Right renal pelvis (tissue), 4 donors: ENCODE data around the gene DHX8. TPM values are rescaled to one million over a fixed set of nuclear protein-coding genes. Genes with fewer than 3 reads are reported as not detected.

Experiments
- DNase-seq, 4 donors: peaks; one replicate each; pipeline ENCODE4 v3.0.0-alpha.2; 2013; ENCODE audit warnings: low read depth in 4 of 4, low spot score in 3 of 4, missing footprints in 1 of 4
- polyA plus RNA-seq, 4 donors: library from polyadenylated mRNA; unstranded; fragments of 120-200 nt; gene quantifications; one replicate each; pipeline ENCODE4 v1.2.1, GENCODE V29; 2013; ENCODE audit not compliant: insufficient read length in 4 of 4

DHX8 gene
- polyA plus RNA-seq, 4 donors, result 39.7 to 47.2 (median 44.6) TPM

DNA sequence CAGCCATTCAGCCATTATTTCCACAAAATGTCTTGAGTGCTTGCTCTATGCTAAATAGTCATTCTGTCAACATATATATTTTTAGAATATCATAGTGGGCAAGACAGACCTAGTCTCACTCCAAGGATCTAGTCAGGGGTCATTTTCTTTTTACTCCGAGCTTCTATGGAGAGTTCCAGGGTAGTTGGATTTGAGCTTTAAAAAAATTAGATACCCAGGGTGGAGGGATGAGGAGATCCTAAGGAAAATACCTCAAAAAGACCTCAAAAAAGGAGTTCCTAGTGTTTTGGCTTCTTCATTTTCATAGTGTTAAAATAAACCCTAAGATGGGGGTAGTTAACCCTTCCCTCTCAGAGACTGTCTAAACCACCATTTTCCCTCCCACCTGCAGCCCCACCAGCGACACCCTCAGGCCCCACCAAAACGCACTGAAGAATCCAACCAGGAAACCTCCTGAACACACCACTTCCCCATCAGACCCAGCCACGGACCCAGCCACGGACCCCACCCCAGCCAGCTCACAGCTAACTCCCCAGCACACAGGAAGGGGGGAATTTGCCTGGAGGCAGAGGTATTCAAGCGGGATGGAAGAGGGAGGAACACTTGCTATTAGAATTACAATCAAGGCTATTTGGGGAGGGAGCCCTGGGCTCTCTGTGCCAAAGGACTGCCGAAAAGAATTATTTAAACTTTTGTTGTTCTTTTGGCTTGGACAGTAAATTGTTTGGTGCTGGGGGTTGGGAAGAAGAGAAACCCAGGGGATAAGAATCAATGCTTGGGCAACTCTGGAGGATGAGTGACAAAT, 60.2 kb downstream of the DHX8 start:
- DNase-seq, result no peak

GRCh38 chr17:43545383-43545632, 61.5 kb downstream of the DHX8 start:
- no peak for DNase-seq

DNA sequence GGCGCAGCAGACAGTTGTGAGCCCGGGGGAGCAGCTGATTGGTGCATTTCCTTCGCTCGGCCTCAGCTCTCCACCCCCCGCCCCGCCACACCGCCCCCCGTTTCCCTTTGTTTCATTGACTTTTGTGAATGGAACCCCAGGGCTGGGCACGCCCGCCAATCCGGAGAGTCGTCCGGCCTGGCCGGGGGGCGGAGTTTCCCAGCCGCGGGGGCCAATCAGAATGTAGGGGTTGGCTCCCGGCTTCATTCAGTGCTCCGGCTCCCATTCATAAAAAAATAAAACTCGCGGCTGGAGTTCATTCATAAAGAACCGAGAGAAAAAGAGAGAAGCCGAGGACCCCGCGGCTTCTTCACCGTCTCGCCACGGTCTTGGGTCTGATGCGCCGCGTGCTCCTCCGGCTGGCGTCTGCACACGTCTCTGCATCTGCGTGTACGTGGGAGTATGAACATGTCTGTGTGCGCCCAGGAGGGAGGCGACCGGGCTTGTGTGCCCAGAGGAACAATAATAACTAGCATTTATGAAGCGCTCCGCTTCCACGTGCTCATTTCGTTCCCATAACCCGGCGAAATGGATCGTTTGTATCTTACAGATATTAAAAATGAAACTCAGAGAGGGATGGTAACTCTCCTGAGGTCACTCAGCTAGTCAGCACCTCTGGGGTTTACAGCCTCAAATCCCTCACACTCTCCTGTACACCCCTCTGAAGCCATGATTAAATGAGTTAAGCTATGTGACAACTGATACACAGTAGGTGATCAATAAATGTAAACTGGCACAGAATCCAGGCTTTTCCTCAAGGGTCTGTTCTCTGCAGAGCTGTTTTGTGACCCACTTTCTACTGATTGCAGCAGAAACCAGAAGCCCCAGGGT, 62.8 kb downstream of the DHX8 start, which contains the start of gene ETV4:
Gene ETV4 (minus strand): TSS at position 22 of the 870 bp plus-strand sequence. CDS start 723 bp downstream, outside the sequence.
- DNase-seq, result peak; percentile 76 to 85 (median 82)

GRCh38 chr17:43547189-43547550, 63.4 kb downstream of the DHX8 start:
- DNase-seq, result no peak

- DNase-seq, result no peak
These were observed 64.0 kb downstream of the DHX8 start for GRCh38 chr17:43547659-43548256.

- no peak for DNase-seq
These were observed 65.1 kb downstream of the DHX8 start for GRCh38 chr17:43548689-43549379.

GRCh38 chr17:43549496-43549895, 65.7 kb downstream of the DHX8 start:
- no peak for DNase-seq

- DNase-seq, result no peak
These were observed 67.0 kb downstream of the DHX8 start for GRCh38 chr17:43550754-43551153.

DNA sequence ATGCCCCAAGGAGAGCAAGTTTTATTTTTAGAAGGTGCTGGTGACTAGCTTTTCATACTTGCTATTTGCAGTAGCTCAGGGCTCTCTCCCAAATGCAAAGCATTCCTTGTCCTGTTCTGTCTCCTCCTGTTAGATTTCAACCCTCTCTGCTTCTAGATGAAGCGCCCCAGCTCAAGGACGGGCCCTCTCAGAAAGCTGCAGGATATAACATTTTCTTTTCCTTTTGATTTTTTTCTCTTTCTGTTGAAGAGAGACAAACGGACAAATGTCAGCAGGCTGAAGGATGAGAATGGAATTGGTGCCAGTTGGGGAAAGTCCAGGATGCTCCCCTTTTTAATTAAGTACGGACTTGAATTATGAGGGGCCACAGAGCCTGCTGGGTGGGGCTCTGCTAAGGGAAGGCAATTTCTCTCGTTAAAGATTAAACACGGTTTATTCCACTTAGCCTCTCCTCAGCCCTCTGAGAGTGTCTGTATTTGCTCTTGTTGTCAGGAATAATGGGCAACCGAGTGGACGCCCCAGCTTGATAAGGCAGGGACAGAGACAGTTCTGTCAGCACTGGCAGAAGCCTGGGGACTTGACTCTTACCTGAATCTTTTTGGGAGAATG, 68.6 kb downstream of the DHX8 start:
- DNase-seq, result no peak

- DNase-seq, result no peak
These were observed 69.8 kb downstream of the DHX8 start for GRCh38 chr17:43553573-43553972.

DNA sequence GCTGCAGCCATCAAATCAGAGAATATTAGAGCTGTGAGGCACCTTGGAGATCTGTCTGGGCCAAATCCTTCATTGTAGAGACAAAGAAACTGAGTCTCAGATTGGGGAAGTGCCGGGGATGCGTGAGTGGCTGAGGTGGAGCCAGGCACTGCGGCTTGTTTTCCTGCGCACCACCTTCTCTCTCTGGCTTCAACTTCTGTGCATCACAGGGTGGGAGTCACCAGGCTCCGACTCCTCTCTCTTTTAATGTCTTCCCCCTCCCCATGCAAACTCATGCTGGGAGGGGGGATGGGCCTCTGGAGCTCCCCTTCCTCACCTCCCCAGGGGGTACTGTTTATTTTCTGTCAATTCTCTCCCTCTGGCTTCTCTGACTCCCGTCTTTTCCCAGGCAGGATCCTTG, 71.1 kb downstream of the DHX8 start:
- DNase-seq, result no peak

DNA sequence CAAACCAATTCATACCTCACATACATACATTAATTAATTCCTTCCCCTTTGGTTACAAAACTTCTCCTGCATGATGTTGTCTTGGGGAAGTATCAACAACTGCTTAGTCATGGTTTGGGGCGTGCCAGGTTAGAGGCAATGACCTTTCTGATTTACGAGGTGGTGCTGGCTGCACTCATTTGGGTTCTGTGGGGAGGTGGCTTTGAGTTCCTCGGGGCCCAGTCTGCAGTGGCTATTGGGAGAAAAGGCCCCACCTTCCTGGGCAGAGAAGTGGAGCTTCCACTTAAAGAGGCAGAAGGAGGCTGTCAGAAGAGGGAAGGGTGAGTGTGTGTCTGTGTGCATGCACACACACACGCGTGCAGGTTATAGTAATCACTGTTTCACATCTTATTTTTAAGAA, 72.5 kb downstream of the DHX8 start:
- no peak for DNase-seq

DNA sequence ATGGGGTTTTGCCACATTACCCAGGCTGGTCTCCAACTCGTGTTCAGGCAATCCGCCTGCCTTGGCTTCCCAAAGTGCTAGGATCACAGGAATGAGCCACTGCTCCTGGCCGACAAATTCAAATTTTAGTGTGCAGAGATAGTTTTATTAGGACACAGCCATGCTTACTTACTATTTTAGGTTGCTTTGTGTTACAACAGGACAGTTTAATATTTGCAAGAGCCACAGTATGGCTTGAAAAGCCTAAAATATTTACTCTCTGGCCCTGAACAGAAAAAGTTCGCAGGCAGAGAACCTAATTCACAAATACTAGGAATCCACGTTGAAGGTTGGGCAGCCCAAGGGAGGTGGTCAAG, 75.0 kb downstream of the DHX8 start:
- no peak for DNase-seq

DNA sequence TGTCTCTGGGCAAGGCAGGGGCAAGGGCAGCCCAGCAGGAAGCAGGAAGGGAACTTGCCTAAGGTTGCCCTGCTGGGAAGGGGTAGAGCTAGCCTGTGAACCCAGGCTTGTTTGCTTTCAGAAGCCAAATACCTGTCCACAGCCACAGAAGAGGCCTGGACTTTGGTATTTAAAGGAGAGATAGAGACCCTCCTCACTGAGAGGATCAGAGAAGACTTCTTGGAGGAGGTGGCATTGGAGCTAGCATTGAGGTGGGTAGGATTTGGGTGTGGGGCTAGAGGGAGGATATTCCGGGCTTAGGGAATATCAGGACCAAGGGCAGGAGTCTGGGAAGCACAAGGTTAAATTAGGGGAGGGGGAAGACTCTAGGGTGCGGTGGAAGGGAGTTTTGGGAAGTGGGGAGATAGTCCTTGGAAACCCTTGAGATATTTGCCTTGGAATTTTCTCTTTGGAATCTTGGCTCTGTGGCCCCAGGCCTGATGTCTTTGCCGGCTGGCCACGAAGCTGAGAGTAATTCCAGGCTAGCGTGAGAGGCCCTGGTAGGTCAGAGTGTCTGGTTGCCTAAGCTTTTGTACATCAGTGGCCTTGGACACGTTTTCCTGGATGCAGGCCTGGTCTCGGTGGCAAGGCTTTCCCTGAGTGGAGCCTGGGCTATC, 75.5 kb downstream of the DHX8 start:
- DNase-seq, result no peak

- no peak for DNase-seq
These were observed 77.0 kb downstream of the DHX8 start for GRCh38 chr17:43560461-43561427.

DNA sequence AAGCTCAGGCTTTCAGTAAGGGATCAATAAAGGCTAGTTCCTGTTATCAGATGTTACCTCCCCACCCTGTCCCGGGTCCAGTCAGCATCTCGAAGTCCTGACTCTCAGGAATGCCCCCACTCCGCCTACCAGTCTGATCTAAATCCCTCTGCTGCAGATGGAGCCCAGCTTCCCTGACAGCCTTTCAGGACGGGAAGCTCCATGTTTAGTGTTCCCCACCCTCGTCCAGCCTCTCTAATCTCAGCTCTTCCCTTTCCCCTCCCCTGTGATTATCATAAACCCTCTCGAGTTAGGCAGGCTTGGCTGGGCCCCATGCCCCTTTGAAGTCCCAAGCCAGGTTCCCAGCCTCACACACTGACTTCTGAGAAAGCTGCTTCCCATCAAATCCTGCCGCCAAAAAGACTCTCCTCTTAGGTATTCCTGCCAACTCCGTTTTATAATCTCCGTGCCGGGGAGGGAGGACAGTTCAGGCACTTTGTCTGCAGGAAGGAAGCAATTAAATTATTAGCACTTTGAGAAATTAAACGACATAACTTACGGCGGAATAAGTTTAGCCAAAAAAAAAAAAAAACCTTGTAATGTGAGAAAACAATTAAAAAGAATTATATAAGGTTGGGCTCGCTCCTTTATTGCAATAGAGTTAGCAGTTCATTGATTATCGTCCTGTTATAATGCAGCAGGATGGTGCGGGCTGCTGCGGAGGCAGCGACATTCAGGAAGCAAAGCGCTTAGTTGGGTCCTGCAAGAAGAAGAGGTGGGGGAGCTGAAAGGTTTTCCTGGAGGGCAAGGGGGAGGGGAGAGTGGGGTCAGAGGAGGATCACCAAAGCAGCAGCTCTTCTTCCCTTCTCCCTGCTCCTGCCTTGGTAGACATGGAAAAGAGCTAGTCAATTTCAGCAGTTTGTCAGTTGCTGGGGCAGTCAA, 79.2 kb downstream of the DHX8 start:
- no peak for DNase-seq

- DNase-seq, result no peak
These were observed 80.1 kb downstream of the DHX8 start for GRCh38 chr17:43563600-43564594.
